MV-4-11 (cell line): ENCODE measurements around the gene SDK2.

Source experiments
- DNase-seq: peaks from one replicate; lab custom pipeline; 2025; lab: John Stamatoyannopoulos, UW

The SDK2 gene

GRCh38 chr17:73533781-73534180 lies 110.5 kb downstream of the SDK2 start:
- DNase-seq: no peak

- no peak for DNase-seq
Measured at GRCh38 chr17:73533127-73533526, 111.1 kb downstream of the SDK2 start.

GRCh38 chr17:73532421-73532901 lies 111.8 kb downstream of the SDK2 start:
- no peak for DNase-seq

- no peak for DNase-seq
Measured at GRCh38 chr17:73531158-73531557, 113.1 kb downstream of the SDK2 start.

GRCh38 chr17:73528679-73529078 lies 115.6 kb downstream of the SDK2 start:
- DNase-seq: no peak

- no peak for DNase-seq
Measured at GRCh38 chr17:73526952-73527351, 117.3 kb downstream of the SDK2 start.

- no peak for DNase-seq
Measured at GRCh38 chr17:73524941-73525679, 119.1 kb downstream of the SDK2 start.

- DNase-seq: no peak
Measured at GRCh38 chr17:73522696-73523095, 121.5 kb downstream of the SDK2 start.

- DNase-seq: no peak
Measured at GRCh38 chr17:73522107-73522506, 122.1 kb downstream of the SDK2 start.

GRCh38 chr17:73521376-73521775 lies 122.9 kb downstream of the SDK2 start:
- no peak for DNase-seq

- no peak for DNase-seq
Measured at GRCh38 chr17:73520369-73520761, 123.9 kb downstream of the SDK2 start.

GRCh38 chr17:73519714-73520368 lies 124.4 kb downstream of the SDK2 start:
- no peak for DNase-seq

GRCh38 chr17:73519011-73519410 lies 125.2 kb downstream of the SDK2 start:
- DNase-seq: no peak

GRCh38 chr17:73516431-73516830 lies 127.8 kb downstream of the SDK2 start:
- DNase-seq: no peak

GRCh38 chr17:73514146-73514863 lies 129.9 kb downstream of the SDK2 start:
- no peak for DNase-seq

GRCh38 chr17:73513426-73513825 lies 130.8 kb downstream of the SDK2 start:
- DNase-seq: no peak

GRCh38 chr17:73511719-73512115 lies 132.5 kb downstream of the SDK2 start:
- DNase-seq: no peak

GRCh38 chr17:73510981-73511718 lies 133.1 kb downstream of the SDK2 start:
- DNase-seq: no peak

- DNase-seq: no peak
Measured at GRCh38 chr17:73508931-73509605, 135.2 kb downstream of the SDK2 start.

GRCh38 chr17:73508057-73508930 lies 136.0 kb downstream of the SDK2 start:
- no peak for DNase-seq
